ENCODE measurements around the gene NTM.

Gene NTM

GRCh38 chr11:131373095-131373725 is 2.8 kb downstream of the NTM start:
- DNase-seq (ENCODE audit: low spot score), result no peak

- no peak for DNase-seq (ENCODE audit: low spot score)
Observed at GRCh38 chr11:131373756-131374155, 3.3 kb downstream of the NTM start.

- no peak for DNase-seq (ENCODE audit: low spot score)
Observed at GRCh38 chr11:131375421-131375820, 5.0 kb downstream of the NTM start.

DNA sequence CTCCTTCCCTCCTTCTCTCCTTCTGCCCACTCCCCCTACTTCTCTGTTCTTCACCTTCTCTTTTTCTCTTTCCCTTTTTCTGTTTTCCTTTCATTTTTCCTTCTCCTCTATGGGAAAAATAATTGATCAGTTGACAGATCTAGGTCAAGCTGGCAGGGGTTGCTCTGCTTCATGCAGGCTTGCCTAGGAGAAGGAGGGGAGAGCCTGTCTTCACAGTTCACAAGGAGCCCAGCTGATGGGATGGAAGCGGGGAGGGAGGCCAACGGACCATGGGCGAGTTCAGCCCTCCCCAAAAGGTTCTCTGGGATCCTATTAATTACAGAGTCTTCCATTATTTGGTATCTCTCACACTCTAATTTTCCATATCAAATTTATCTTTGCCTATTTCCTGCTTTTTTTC is 5.5 kb downstream of the NTM start:
- no peak for DNase-seq (ENCODE audit: low spot score)

- DNase-seq (ENCODE audit: low spot score), result no peak
Observed at GRCh38 chr11:131378931-131379330, 8.5 kb downstream of the NTM start.

DNA sequence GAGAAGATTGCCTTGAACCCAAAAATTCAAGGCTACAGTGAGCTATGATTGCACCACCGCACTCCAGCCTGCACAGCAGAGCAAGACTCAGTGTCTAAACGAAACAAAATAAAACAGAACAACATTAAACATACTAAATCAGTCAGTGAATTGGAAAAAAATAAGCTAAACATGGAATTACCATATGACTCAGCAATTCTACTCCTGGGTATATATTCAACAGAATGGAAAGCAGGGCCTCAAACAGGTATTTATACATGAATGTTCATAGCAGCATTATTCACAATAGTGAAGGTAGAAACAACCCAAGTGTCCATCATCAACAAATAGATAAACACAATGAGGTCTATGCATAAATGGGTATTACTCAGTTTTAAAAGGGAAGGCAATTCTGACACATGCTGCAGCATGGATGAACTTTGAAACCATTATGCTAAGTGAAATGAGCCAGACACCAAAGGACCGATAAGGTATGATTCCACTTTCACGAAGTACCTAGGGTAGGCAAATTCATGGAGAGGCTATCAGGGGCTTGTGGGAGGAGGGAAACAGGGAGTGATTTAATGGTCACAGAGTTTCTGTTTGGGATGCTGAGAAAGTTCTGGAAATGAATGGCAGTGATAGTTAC is 15.5 kb downstream of the NTM start:
- DNase-seq (ENCODE audit: low spot score), result no peak

DNA sequence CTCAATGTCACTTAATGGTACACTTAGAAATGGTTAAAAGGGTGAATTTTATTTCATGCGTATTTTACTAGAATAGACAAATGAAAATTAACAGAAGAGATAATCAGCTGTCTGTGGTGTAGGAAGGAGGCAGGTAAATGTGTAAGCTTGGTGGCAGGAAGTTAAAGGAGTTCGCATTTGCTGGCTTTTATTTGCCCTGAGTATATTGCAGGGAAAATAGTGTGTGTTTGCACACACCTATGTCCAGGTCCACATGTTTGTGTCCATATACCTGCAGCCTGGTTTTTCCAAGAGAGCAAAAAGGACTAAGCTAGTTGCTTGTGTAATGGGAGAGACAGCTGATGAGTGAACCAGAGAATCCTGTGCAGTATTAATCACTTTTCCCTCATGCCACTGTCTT is 16.0 kb downstream of the NTM start:
- no peak for DNase-seq (ENCODE audit: low spot score)

DNA sequence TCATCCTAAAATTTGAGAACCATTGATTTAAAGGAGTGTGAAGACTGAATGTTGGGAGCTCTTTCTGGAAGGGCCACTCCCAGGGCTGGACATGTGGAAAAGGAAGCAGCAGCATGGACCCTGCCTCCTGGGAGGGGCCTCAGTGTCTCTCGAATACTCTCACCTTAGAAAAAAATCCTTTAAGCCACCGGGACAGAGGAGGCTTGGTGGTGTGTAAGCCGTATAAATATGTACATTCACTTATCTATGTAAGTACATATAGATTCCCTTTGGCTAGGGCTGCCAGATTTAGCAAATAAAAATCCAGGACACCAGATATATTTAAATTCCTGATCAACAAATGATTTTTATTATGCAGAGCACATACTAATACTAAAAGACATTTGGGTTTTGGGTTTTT is 17.6 kb downstream of the NTM start:
- no peak for DNase-seq (ENCODE audit: low spot score)

DNA sequence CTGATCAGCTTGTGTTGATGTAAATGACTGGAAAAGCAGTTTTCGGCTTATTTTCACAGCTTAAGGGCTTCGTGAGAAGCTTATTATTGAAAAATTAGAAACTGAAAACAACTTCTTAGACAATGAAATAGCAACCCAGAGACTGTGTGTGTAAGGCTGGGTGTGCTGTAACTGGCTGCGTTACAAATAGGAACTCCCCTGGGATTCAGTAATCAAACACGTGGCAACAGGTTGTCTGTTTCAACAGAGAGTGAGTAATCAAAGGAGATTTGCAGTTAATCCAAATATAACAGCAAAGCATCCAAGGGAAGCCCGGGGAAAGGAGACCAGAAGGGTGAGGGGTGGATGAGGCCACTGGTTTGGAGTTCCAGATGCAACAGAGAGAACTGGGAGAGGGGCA is 19.2 kb downstream of the NTM start:
- DNase-seq (ENCODE audit: low spot score), result no peak

GRCh38 chr11:131391176-131391575 is 20.8 kb downstream of the NTM start:
- no peak for DNase-seq (ENCODE audit: low spot score)

DNA sequence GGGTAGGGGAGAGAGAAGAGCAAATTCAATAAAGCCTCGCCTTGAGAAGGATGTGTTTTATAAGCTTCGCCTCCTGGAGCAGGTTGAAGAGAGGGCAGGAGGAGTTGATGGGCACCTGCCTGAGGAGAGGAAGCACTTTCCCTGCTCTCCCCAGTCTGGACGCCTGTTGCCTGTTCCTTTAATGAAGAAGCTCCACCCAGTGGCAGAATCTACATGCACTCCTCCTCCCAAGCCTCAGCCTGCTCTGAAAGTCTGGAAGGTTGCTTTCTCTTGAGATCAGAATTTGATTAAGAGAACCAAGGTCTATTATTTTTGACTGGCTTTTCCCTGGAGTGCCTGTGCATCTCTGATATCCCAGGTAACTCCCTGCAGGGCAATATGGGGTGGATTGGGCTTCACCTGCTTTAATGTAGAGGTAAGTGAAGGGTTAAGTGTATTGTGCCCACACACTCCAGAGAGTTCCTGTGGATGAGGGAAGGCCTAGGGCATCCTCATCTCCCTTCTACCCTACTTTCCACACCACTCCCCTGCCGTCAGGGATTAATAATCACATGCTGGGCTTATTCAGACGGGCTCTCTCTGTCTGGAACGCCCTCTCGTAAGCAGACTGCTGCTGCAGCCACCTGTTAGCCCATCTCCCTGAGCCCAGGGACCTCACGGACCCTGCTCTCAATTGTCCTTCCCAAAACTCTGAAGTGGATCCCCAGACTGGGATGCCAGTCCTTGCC is 22.3 kb downstream of the NTM start:
- no peak for DNase-seq (ENCODE audit: low spot score)

- no peak for DNase-seq (ENCODE audit: low spot score)
Observed at GRCh38 chr11:131393691-131394090, 23.3 kb downstream of the NTM start.

GRCh38 chr11:131397675-131398074 is 27.3 kb downstream of the NTM start:
- no peak for DNase-seq (ENCODE audit: low spot score)

- no peak for DNase-seq (ENCODE audit: low spot score)
Observed at GRCh38 chr11:131402040-131402439, 31.6 kb downstream of the NTM start.

DNA sequence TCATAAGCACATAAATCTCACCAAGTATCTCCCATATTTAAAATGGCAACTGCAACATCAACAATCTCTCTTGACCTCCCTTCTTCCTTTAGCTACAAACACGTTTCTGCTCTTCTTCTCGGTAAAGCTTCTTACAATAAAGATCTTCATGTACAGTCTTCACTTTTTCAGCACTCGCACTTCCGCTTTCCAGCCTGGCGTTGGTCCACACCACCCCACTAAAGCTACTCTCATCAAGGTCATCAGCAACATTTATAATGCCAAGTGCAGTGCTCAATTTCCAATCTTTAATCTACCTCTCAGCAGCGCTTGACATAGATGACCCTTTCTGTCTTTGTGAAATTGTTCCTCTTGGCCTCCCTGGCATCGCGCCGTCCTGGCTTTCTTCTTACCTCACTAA is 33.6 kb downstream of the NTM start:
- no peak for DNase-seq (ENCODE audit: low spot score)

GRCh38 chr11:131408025-131408640 is 37.7 kb downstream of the NTM start:
- DNase-seq (ENCODE audit: low spot score), result no peak

DNA sequence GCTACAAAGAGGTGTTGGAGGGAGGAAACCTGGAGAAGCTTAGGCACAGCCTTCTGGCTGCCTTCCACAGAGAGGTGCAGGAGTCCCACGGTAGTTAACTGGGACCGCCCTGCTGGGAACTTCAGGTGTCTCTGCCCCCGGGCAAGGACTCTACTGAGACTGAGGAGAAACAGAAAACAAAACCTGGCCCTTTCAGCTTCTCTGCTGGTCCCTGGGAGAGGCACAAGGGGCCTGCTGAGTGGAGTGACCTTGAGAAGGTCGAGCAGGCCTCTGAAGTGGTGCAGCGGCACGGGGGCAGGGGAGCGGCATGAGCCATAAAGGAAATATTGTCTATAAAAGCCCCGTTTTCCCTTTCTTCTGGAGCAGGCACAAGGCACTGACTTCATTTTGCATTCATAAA is 38.9 kb downstream of the NTM start:
- no peak for DNase-seq (ENCODE audit: low spot score)

- DNase-seq (ENCODE audit: low spot score), result no peak
Observed at GRCh38 chr11:131411636-131412035, 41.2 kb downstream of the NTM start.

DNA sequence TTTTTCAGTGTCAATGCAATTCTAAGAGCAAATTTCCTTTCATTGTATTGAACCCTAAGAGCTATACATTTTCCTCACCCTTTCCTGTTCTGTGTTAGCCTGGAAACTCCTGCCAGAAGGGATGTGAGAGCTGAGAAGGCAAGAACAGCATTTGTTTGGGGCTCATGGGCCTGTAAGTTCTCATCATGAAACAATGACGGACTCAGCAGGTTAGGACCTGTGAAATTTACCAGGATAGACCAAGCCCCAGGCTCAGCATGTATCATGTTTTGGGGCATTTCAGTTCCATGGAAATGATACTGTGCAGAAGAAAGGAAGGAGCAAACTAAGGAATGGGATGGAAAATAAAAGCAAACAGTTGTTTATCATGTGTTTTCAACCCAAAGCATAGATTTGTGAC is 41.6 kb downstream of the NTM start:
- DNase-seq (ENCODE audit: low spot score), result no peak

GRCh38 chr11:131413217-131413616 is 42.8 kb downstream of the NTM start:
- no peak for DNase-seq (ENCODE audit: low spot score)

- no peak for DNase-seq (ENCODE audit: low spot score)
Observed at GRCh38 chr11:131418189-131418588, 47.8 kb downstream of the NTM start.

DNA sequence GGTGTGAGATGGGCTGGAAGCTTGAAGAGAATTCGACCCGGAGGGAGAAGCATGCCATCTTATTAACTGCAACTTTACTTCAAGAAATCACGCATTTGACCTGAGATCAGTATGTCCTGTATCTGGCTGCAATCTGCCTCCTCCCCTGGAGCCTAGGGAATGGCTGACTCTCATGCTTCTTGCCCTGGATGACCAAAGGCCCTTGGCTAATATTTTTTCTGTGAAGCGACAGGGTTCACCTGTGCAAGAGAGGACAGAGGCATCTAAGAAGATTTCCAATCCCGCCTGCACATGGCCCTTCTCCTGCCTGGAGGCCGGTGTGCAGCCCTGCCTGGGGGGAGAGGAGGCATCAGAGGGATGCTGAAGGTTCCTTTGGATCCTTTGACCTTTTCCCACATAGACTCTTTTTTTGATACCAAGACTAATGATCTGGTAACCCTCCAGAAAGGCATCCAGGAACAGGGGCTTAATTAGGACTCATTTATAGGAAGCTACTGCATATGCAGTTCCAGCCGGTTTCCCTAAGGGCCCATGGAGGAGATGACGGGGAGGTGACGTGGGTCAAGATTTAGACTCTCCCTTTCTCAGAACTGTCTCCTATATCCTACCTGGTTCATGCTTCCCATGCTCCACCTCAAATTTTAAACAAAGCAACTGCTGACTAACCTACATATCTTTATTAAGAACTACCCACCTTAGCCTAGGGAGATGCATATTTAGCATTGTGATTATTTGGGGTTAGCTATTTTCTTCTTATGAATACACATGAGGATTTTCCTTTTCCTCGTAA is 50.8 kb downstream of the NTM start:
- no peak for DNase-seq (ENCODE audit: low spot score)
